HG03103 (cell line): ENCODE measurements around the gene CORO7.

ENCODE experiments used
- ATAC-seq: cut with Tn5 transposase; IDR thresholded peaks from one replicate; pipeline ENCODE4 v1.9.1; 2021; ENCODE audit warnings: low read depth; ENCODE audit not compliant: unreplicated experiment

The CORO7 gene

GRCh38 chr16:4426722-4427372 lies 10.5 kb upstream of the CORO7 start:
- no peak for ATAC-seq

DNA sequence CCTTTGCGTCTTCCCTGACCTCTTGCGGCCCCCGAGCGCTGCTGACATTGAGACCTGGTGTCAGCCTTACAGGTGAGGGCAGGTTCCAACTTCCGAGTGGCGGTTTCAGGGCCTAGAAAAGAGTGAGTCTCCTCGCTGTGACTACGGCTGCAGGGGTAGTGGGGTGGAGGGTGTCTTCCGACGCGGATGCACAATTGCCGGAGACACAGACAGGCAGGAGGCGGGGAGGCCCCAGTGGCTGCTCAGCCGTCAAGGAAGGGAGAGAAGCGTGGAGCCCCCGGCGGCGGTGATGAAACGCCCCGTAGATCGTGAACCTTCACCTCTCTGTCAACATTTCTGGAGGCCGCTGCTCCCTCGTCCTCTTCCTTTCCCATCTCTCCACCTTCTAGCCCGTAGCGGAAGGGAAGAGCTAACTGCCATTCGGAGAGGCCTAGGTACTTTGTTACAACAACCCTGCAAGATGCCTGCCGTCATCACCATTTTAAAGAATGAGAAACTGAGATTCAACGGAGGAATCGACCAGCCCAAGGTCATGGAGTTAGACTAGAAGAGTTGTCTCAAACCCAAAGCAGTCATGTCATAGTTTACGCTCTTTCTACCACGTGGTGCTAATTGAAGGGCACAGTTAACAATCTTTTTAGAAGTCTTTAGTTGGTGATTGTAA lies 9.8 kb upstream of the CORO7 start:
- ATAC-seq, result peak; percentile 27

DNA sequence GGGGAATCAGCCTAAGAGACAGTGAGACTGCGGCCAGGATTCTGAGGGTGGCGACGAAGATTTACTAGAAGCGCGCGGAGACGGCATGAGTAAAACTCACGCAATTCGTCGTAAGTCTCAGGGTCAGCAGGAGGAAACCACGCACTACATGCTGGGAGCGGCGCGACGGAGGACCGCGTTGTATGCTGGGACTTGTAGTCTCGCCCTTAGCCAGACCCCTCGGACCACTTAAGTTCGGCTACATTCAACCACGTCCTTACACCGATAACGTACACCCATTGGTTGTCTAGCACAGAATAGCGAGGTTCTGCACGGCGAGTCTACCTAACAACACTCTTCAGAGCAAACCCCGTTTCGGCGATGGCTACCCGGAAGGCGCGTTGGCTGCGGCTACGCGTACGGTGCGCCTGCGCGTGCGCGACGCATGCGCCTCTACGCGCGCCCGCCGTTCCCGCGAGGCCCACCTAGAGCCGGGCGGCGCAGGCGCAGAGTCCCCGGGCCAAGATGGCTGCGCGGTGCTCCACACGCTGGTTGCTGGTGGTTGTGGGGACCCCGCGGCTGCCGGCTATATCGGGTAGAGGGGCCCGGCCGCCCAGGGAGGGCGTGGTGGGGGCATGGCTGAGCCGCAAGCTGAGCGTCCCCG lies 9.1 kb upstream of the CORO7 start, which contains the start of gene DNAJA3:
Gene DNAJA3, plus strand, starts transcription at position 491 of the 643 bp plus-strand sequence. Its CDS starts 14 bp downstream, at position 505.
- peak; percentile 83 for ATAC-seq

- ATAC-seq, result no peak
Observed at GRCh38 chr16:4420505-4421105, 4.2 kb upstream of the CORO7 start.

- ATAC-seq, result no peak
Observed at GRCh38 chr16:4419402-4419959, 3.1 kb upstream of the CORO7 start.

GRCh38 chr16:4415538-4416199 lies 727 bp downstream of the CORO7 start:
- ATAC-seq, result no peak

- peak; percentile 58 for ATAC-seq
Observed at GRCh38 chr16:4414187-4414917, 2.0 kb downstream of the CORO7 start.

DNA sequence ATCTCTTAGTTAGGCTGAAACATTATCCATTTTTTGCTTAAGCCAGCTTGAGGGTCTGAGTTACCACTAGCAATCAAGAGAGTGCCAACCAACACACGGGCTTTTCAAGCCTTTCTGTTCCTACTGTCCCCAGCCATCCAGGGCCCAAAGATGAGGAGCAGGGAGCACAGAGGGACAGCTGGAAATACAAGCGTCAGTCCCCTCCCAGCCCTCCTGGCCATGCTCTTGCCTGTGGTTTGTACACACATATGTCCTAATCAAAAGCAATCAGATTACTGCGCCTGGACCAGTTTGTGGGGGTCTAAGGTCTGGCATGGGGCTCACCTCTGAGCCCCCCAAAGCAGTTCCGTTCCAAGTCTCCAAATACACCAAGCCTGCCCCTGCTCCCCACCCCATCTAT lies 3.5 kb downstream of the CORO7 start:
- no peak for ATAC-seq

DNA sequence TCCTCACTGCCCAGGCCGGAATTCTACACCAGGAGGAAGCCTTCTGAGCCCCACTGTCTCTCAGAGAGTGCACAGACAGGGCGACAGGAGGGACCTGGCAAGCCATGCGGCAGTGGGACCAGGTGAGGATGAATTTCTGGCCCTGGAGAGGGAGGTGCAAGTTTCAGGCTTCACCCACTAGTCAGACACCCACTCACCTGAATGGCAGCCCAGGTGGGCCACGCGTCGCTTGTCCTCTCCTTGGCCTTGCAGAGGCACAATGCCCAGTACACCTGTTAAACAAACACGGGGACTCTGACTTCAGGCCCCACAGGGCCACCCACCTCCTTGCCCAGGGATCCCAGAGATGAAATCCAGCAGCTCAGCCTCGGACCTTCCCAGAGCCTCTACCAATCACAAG lies 4.2 kb downstream of the CORO7 start:
- no peak for ATAC-seq

DNA sequence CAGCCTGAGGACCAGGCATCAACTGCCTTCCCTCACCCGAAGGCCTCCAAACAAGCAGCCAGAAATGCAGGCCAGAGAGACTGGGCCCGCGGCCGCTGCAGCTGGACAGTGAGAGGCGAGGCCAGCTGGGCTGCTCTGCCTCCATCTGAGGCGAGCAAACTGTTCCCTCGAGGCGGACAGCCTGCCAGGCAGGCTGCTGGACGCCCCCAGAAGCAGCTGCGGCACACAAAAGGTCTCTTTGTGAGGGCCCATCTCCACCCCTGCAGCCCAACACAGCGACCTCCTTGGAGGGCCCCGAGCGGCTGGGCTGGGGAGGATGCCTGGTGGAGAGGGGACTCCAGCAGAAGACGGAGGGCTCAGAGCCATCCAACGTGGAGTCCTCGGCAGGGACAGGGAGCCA lies 4.7 kb downstream of the CORO7 start:
- no peak for ATAC-seq

DNA sequence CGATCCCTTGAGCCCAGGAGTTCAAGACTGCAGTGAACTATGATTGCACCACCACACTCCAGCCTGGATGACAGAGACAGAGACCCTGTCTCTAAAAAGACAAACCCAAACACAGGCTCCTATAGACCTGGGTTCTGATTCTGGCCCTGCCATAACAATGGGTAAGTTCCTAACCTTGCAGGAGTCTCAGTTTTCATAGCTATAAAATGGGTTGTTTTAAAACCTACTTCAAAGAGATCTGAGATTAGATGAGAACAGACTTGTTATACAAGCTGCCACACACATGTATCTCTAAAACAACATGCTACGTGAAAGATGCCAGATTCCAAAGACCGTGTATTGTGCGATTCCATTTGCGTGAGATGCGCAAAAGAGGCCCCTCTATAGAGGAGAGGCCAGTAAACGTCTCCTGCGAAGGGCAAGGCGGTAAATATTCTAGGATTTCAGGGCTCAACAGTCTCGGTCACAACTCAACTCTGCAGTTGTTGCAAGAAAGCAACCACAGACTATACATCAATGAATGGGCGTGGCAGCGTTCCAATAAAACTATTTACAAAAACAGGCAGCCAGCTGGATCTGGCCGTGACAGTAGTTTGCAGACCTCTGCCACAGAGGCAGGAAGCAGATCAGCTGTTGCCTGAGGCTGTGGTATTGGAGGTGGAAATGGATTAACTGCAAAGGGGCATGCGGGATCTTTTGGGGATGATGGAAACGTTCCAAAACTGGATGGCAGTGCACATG lies 5.9 kb downstream of the CORO7 start:
- no peak for ATAC-seq

DNA sequence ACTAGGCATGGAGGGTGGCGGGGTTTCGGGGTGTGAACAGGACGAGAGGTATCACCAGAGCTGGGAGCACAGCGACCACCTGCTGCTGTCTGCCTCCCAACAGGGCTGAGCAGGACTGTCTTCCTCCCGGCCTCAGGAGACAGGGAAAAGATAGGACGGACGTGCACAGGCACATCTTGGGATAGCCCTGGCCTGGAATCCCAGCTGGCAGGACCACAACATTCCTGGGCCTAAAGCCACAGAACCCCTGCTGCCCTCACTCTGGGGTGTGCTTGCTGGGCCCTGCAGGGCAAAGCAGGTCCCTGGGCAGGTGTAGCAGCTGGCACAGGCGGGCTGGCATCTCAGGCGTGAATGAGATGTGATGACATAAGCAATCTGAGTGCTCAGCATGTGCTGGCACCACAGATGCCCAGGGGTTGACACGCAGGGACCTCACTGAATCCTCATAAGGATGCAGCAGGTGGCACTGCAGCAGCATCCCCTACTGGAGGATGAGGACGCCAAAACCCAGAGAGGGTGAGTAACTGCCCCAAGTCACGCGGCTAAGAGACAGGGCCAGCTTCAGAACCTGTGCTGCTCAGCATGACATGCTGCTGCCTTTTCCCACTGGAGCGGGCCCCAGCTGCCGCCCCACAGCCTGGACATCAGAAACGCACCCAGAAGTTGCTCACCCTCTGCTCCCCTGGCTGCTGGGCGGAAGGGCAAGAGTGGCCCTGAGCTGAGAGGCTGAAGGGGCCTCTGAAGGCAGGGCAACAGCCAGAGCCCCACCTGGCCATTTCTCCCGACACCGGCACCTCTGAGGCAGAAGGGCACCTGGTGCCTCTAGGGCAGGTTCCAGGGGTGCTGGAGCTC lies 7.1 kb downstream of the CORO7 start:
- no peak for ATAC-seq

DNA sequence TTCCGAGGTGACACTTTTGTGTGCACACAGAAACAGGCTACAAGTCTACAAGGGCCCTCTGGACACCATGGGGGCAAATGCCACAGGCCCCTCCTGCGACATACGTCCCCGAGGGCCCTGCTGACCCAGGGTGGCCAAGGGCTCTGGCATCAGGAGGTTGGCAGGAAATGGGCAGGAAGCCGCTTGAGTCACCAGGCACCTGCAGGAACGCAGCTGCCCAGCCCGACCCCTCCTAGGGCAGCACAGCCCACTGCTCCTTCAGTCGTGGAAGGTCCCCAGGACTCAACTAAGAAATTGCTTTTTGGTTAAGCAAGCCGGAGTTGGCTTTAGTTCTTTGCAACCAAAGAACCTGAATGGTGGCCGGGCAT lies 8.1 kb downstream of the CORO7 start:
- ATAC-seq, result no peak

DNA sequence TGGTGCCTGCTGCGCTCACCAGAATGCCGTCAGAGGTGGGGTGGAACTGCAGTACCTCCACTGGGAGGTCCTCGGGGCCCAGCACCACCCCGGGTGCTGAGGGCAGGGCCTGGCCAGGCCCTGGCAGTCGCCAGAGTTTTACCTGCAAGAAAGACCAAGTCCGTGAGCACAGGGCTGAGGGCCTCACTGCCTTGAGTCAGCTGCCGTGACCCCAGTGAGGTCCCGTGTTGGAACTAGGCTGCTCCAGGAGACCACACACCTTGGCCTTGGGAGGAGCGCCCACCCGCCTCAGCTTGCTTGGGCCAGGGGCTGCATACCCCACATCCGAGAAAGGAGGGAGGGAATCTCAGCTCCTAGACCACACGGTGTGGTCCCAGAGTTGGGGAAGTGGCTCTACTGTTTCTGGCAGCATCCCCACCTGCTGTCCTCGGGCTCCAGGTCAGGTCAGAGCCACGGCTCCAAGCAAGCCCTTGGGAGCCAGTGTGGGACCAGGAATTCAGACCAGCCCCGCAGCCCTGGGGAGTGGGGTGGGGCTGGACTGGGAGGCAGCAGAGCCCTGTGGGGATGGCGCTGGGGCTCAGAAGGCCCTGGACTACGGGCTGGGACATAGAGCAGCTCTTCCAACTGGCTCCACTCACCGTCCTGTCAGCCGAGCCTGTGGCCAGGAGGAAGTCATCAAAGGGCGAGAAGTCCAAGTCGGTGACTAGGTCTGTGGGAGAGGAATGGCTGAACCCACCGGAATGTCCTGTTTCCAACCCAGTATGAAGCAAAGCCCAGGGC lies 8.7 kb downstream of the CORO7 start:
- no peak for ATAC-seq

DNA sequence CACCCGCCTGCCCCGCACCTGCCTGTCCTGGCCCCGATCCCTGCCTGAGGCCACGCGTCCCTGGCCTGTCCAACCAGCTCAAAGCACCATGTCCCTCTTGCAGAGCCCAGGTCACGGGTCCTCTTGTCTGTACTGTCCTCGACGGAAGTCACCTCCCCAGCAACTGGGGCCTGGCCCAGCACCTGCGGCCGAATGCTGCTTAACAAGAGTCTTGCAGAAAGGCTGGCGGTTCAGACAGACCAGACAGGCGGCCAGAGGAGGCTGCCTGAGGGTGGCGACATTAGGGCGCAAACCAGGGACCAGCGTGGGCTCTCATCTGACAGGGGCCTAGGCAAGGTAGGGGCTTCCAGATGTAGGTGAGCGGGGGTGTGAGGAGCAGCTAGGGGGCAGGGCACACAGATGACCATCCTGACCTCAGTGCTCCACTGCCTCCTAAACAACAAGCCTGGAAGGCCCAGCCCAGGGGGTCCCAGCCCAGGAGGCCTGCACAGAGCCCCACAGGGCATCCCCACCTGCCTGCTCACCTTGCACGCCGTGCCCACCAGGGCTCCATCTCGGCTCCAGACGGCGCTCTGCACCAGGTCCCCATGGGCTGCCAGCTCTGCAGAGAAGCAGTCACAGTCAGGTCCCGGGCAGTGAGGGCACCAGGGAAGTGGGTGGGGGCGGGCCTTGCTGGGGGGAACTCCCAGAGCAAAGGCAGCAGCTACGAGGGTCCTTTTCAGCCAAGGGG lies 11.3 kb downstream of the CORO7 start:
- no peak for ATAC-seq

- no peak for ATAC-seq
Observed at GRCh38 chr16:4404247-4404966, 12.0 kb downstream of the CORO7 start.
